Activated CD4-positive, alpha-beta memory T cell treated with anti-CD3 and anti-CD28 coated beads for 36 hours (primary cell): ENCODE results near the gene TNFAIP8. TPM values are rescaled to one million over a fixed set of nuclear protein-coding genes. Genes with fewer than 3 reads are reported as not detected.
"Not testable (repeated sequence)": the region's sequence is repeated elsewhere in the genome, so short reads cannot be mapped to it uniquely, and the experiment has no call there.

ENCODE experiments used
- CTCF ChIA-PET: fragments of 350-600 bp; sonication (Branson Sonifier 250); formaldehyde crosslinking; loops from one replicate; lab custom pipeline; 2021; ENCODE audit warnings: antibody characterized with exemption, inconsistent platforms; lab: Charles Lee
- POLR2A ChIA-PET: fragments of 350-600 bp; sonication (Branson Sonifier 250); formaldehyde crosslinking; loops from one replicate; lab custom pipeline; 2021; ENCODE audit warnings: antibody characterized with exemption; lab: Charles Lee
- DNase-seq: peaks from one replicate; pipeline ENCODE4 v3.0.0-alpha.2; 2020
- H3K27ac Mint-ChIP-seq: one replicate; pipeline ENCODE4 v1.8.0; 2021; ENCODE audit warnings: mixed read lengths
- H3K27me3 Mint-ChIP-seq: one replicate; pipeline ENCODE4 v1.8.0; 2021; ENCODE audit warnings: mixed read lengths
- H3K36me3 Mint-ChIP-seq: one replicate; pipeline ENCODE4 v1.8.0; 2021; ENCODE audit warnings: mixed read lengths
- H3K4me1 Mint-ChIP-seq: one replicate; pipeline ENCODE4 v1.8.0; 2021; ENCODE audit warnings: low read depth, mixed read lengths
- H3K4me3 Mint-ChIP-seq: one replicate; pipeline ENCODE4 v1.8.0; 2021; ENCODE audit warnings: mild to moderate bottlenecking, mixed read lengths
- H3K9me3 Mint-ChIP-seq: one replicate; pipeline ENCODE4 v1.8.0; 2021; ENCODE audit warnings: mixed read lengths
- intact Hi-C: fragments of 100-400 bp; cut with micrococcal nuclease; formaldehyde crosslinking; loops from one replicate; pipeline ENCODE4 v1.15.1; 2023
- total RNA-seq, 2 experiments: library from RNA; stranded (reverse); gene quantifications; one replicate each; pipeline ENCODE4 v1.2.3, GENCODE V29; 2021

Gene TNFAIP8
- total RNA-seq, 2 experiments from 2014 or later, result 153 to 159 TPM

DNA sequence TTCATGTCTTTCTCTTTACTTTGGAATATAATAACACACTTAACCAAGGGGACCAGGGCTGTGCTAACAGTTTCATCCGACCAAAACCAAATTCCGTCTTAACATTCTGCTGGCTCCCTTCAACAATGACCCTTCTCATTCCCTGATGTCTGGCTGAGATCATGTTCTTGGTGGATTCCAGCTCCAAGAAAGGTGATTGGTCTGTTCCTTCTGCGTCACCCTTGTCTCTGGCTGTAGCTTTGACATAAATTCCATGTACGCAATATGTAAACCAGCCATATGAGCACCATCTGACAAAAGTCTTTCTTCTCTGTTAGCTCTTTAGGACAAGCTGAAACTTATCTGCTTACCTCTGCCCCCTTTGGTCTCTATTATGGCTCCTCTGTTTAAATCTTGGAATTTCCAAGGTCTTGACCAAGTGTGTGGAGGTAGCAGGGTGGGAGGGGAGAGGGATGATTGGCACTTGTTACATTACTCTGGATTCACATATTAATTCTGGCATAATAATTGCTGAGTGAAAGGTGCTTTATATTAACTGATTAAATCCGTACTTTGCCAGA is 50.8 kb downstream of the TNFAIP8 start:
- Mint-ChIP-seq H3K27me3 (no peaks in the 10 kb centered on the region), H3K4me3 (no peak overlapping the region), H3K4me1 (peaks cover 41% of the 10 kb centered on the region), H3K36me3 (no peaks in the 10 kb centered on the region), H3K9me3 (no peaks in the 10 kb centered on the region), H3K27ac (no peak overlapping the region)
- CTCF ChIA-PET, result interaction anchor here (0.9 to 2.6 kb wide), 3 partner anchors 92 to 419 kb away, joined by 3 to 8 read pairs (median 3); partner anchors contain the start of gene DTWD2
- intact Hi-C loops, result no loop called here
- no peak for DNase-seq
- POLR2A ChIA-PET, result no interaction called here

DNA sequence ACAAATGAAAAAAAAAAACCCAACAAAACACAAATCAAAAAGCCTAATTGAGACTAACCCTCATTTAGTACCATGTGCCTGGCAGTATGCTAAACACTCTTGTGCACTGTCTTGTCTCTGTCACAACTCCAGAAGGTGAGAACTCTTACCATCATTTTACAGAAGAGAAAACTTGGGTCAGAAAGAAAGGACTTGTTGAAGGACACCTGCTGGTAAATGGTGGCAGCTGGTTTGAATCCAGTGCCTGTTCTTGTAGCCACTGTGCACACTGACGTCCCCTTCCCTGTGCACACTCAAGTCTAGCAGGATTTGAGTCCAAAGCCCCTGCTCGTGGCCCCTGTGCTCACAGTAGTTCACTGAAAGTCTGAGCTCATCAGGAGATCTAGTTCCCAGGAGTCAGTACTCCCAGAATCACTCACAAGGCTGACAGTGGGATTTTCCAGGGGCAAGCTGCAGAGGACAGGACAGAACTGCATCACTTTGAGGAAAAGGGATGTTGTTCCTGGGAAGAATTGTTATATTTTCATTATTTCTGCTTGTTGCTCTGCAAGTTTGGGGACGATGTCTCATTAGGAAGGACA is 53.5 kb downstream of the TNFAIP8 start:
- Mint-ChIP-seq H3K9me3 (no peaks in the 10 kb centered on the region), H3K27ac (no peak overlapping the region), H3K27me3 (no peaks in the 10 kb centered on the region), H3K4me3 (no peak overlapping the region), H3K4me1 (peaks cover 37% of the 10 kb centered on the region), H3K36me3 (no peaks in the 10 kb centered on the region)
- ChIA-PET POLR2A (interaction anchor here (0.8 kb wide), 2 partner anchors 14 to 53 kb away, joined by 3 read pairs; partner anchors contain the start of gene TNFAIP8), CTCF (interaction anchor here (0.7 to 6.2 kb wide), 11 partner anchors 19 to 421 kb away, joined by 3 to 143 read pairs (median 16); partner anchors contain the start of genes DTWD2 and TNFAIP8)
- intact Hi-C loops, result loop anchor here (1.0 kb wide), 1 partner anchor 94 kb away; no protein-coding TSS in a partner anchor
- peak; percentile 39 for DNase-seq

DNA sequence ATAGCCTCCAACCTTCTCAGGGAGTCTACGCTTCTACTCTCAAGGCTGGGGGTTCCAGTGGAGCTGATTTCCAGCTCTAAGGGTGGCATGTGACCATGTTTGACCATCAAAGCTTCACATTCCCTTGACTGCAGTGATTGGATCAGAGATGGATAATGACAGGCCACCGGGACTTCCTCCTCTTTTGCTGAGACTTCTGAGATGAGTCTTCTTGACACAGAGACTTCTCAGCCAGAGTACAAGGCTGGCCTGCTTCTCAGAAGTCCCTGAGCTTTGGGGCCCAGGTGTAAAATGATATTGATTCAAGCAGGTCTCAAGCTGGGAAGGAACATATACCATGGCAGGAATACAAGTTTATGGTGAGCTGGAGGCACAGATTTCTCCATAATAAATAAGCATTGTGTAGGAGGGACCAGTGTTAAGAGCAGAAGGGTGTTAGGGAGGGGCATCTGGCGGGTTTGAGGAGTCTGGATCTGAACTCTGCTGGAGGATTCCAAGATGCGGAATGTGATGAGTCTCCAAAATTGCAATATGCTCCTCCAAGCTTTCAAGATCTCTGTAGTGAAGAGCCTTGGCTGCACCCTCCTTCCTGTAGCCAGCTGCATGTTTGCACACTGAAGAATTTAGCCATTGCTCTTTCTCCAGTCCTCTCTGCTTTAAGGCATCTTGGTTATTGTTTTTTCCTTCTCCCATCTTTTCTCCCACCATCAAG is 54.8 kb downstream of the TNFAIP8 start:
- ChIA-PET POLR2A (interaction anchor here (1.1 to 1.4 kb wide), 2 partner anchors 66 to 340 kb away, joined by 3 read pairs; partner anchors contain the start of gene DMXL1), CTCF (interaction anchor here (0.6 to 6.2 kb wide), 35 partner anchors 9 to 533 kb away, joined by 3 to 143 read pairs (median 9); partner anchors contain the start of genes DTWD2 and TNFAIP8)
- Mint-ChIP-seq H3K27me3 (no peaks in the 10 kb centered on the region), H3K9me3 (no peaks in the 10 kb centered on the region), H3K4me3 (no peak overlapping the region), H3K4me1 (peaks cover 34% of the 10 kb centered on the region), H3K27ac (peak overlapping the region; percentile 31), H3K36me3 (no peaks in the 10 kb centered on the region)
- intact Hi-C loops, result loop anchor here (1.0 kb wide), 2 partner anchors 13 to 43 kb away; no protein-coding TSS in a partner anchor
- peak; percentile 20 for DNase-seq

DNA sequence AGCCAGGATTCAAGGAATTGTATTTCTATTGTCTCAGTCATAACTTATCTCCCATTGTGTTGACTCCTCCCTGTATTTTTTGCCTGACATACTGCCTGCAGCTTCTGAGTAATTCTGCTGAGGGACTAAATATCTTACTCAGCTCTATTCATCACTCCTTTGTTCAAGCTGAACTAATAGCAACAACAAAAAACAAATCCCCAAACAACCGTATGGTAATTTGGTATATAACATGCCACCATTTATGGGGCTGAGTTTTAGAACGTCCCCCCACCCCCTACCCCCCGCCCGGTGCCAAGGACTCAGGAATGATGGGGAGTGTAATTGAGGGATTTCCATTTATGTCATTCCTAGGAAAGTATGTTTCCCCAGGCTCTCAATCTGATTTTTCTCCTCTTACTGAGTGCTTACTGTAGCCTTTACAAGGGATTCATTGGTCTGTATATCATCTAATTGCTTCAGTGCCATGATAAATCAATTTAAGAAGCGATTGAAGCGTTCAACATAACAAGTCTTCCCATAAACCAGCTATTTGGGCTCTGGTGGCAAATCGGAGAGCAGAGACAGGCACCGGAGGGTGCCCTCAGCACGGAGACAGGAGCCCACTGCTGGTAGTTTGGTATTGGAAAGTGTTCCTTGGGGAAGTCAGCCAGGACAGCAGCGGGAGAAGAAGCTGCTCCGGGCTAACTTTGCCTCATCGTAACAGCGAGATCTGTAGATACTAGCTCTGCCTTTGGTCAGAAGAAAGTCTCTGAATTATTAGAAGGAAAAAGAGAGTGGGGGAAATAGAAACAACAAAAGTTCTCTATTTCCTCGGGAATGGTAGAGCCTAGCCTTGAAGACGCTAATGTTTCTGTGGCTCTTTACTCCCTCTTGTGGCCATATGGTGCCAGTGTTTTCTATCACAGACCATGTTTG is 55.8 kb downstream of the TNFAIP8 start:
- peak; percentile 55 for DNase-seq
- Mint-ChIP-seq H3K4me3 (peak overlapping the region; percentile 75), H3K27me3 (no peaks in the 10 kb centered on the region), H3K9me3 (no peaks in the 10 kb centered on the region), H3K27ac (peak overlapping the region; percentile 63), H3K36me3 (no peaks in the 10 kb centered on the region), H3K4me1 (peaks cover 34% of the 10 kb centered on the region)
- ChIA-PET CTCF (interaction anchor here (0.6 to 6.2 kb wide), 65 partner anchors 10 to 1059 kb away, joined by 3 to 143 read pairs (median 6); partner anchors contain the start of genes DTWD2, HSD17B4 and TNFAIP8), POLR2A (interaction anchor here (0.8 to 1.4 kb wide), 5 partner anchors 34 to 341 kb away, joined by 3 to 5 read pairs (median 3); partner anchors contain the start of gene DMXL1)
- intact Hi-C loops, result loop anchor here (1.0 kb wide), 5 partner anchors 44 to 423 kb away; partner anchors contain the start of gene DTWD2

DNA sequence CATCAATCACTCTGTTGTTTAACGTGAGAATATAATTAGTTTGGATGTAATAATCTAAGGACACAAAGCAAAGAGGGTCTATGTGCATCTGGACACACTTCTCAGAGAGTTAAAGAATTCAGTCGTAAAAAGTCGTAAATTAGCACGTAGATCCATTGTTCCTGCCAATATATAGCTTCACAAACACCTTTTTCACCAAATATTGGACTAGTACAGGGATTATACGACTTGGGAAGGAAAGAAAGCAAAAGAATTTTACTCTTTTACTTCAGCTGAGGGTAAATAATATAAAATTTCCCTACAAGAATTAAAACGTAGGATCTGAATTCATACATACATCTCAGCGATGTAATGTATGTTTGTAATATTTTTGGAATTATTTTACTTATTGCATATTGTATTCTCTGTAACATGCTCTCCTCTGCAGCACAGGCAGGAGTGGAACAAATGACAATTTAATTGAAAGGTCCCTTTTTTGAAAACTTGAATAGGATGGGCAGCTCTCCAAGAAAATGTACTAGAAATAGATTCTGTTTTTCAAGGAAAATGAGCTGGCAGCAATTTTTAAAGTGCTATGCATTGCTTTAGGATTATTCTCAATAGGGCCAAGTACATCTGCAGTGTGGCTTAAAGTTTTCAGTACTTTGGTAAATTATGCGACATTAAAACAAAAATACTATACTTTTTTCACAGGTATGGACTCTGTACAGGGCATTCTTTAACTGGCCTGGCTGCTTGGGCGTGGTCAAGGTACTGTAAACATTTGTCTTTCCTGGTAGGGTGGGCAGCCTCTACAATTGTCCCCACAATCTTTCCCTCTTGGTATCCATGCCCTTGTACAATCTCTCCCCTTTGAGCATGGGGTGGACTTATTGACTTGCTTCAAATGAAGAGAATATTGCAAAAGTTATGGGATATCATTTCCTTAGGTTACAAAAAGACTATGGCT is 56.7 kb downstream of the TNFAIP8 start:
- Mint-ChIP-seq H3K4me1 (peaks cover 34% of the 10 kb centered on the region), H3K27me3 (no peaks in the 10 kb centered on the region), H3K36me3 (no peaks in the 10 kb centered on the region), H3K9me3 (no peaks in the 10 kb centered on the region), H3K27ac (no peak overlapping the region), H3K4me3 (peak overlapping the region; percentile 75)
- intact Hi-C loops, result loop anchor here (1.0 kb wide), 5 partner anchors 144 to 424 kb away; partner anchors contain the start of gene DTWD2
- ChIA-PET CTCF (interaction anchor here (0.6 to 6.2 kb wide), 66 partner anchors 10 to 1058 kb away, joined by 3 to 143 read pairs (median 5); partner anchors contain the start of genes DMXL1, DTWD2, HSD17B4 and TNFAIP8), POLR2A (interaction anchor here (0.8 to 1.3 kb wide), 4 partner anchors 35 to 97 kb away, joined by 3 to 5 read pairs (median 3); no protein-coding TSS in a partner anchor)
- no peak for DNase-seq

DNA sequence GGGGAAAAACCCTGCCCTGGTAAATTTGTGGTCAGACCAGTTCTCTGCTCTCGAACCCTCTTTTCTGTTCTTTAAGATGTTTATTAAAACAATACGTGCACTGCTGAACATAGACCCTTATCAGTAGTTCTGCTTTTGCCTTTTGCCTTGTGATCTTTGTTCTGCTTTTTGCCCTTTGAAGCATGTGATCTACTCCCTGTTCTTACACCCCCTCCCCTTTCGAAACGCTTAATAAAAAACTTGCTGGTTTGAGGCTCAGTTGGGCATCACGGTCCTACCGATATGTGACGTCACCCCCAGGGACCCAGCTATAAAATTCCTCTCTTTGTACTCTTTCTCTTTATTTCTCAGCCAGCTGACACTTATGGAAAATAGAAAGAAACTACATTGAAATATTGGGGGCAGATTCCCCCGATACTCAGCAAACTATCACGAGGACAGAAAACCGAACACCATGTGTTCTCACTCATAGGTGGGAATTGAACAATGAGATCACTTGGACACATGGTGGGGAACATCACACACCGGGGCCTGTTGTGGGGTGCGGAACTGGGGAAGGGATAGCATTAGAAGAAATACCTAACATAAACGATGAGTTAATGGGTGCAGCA is 58.4 kb downstream of the TNFAIP8 start:
- POLR2A ChIA-PET, H3K27ac Mint-ChIP-seq, intact Hi-C loops, H3K27me3 Mint-ChIP-seq, H3K4me3 Mint-ChIP-seq, H3K9me3 Mint-ChIP-seq, H3K36me3 Mint-ChIP-seq, DNase-seq: not testable (repeated sequence)
- peaks cover 39% of the 10 kb centered on the region for H3K4me1 Mint-ChIP-seq
- CTCF ChIA-PET, result interaction anchor here (0.6 to 6.2 kb wide), 4 partner anchors 20 to 426 kb away, joined by 3 to 143 read pairs (median 16); partner anchors contain the start of gene DTWD2

DNA sequence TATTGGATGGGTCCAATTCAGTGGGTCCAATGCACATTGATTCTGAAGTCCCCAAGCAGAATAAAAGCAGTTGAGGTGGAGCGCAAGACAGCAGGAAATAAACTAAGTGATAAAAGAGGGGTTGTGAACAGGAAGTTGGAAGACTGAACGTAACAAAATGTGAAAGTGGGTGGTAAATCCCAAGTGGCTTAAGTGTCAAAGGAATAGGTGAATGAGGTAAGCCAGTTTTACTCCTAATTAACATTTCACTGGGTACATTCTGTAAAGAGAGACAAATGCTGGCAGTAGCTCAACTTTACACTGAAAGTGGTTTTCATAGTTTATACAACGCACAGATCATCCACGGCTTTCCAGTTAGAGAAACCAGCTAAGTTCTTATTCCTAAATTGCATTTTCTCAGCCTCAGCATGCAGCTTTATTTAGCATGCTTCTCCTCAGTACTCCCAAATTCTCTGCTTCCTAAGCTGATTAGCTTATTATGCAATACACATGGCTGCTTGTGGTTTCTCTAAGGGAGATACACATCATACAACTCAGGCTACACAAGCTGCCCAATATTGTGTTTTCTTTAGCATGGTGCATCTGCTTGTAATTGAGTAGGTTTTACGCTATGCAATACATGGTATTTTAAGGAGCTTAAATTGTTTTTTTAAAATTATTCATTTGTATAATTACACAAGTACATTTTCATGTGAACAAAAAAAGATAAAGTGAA is 62.2 kb downstream of the TNFAIP8 start:
- Mint-ChIP-seq H3K36me3 (no peaks in the 10 kb centered on the region), H3K4me1 (peaks cover 10% of the 10 kb centered on the region), H3K4me3 (no peak overlapping the region), H3K27ac (no peak overlapping the region), H3K9me3 (no peaks in the 10 kb centered on the region), H3K27me3 (peaks cover 2% of the 10 kb centered on the region)
- no peak for DNase-seq
- ChIA-PET POLR2A (no interaction called here), CTCF (interaction anchor here (0.6 to 3.2 kb wide), 3 partner anchors 17 to 429 kb away, joined by 3 to 19 read pairs (median 4); partner anchors contain the start of gene DTWD2)
- intact Hi-C loops, result no loop called here

DNA sequence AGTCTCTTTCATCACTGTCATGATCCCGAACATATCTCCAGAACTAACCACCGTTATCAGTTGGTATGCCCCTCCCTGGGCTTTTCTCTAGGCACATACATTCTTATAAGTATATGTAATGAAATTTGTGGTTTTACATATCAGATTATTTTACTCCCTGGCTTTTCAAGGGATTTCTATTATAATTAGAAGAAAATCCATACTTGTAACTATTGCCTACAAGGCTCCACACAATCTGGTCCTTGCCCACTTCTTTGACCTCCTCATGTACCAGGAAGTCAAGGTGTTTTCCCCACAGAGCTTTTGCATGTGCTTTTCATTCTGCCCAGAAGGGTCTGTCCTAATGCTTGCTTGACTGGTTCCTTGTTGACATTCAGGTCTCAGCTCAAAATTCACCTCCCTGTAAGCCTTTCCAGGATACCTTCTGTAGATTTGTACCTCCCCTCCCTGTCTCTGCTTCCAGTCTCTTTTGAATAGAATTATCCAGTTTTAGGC is 62.8 kb downstream of the TNFAIP8 start:
- Mint-ChIP-seq H3K36me3 (no peaks in the 10 kb centered on the region), H3K4me1 (peaks cover 10% of the 10 kb centered on the region), H3K27me3 (peaks cover 2% of the 10 kb centered on the region), H3K4me3 (no peak overlapping the region), H3K9me3 (no peaks in the 10 kb centered on the region), H3K27ac (no peak overlapping the region)
- intact Hi-C loops, result no loop called here
- POLR2A ChIA-PET, result no interaction called here
- CTCF ChIA-PET, result interaction anchor here (0.6 to 3.2 kb wide), 3 partner anchors 16 to 430 kb away, joined by 3 to 19 read pairs (median 4); partner anchors contain the start of gene DTWD2
- DNase-seq, result no peak

DNA sequence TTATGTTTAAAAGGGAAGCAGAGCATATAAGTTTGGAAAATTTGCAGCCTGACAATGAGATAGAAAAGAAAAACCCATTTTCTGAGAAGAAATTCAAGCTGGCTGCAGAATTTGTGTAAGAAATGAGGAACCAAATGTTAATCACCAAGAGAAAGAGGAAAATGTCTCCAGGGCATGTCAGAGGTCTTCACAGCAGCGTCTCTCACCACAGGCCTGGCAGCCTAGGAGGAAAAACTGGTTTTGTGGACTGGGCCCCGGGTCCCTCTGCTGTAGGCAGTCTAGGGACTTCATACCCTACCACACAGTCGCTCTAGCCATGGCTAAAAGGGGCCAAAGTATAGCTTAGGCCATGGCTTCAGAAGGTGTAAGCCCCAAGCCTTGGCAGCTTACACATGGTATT is 64.3 kb downstream of the TNFAIP8 start:
- ChIA-PET CTCF (no interaction called here), POLR2A (no interaction called here)
- no peaks in the 10 kb centered on the region for H3K9me3 Mint-ChIP-seq
- H3K27ac Mint-ChIP-seq, result no peak overlapping the region
- intact Hi-C loops, result no loop called here
- no peaks in the 10 kb centered on the region for H3K36me3 Mint-ChIP-seq
- H3K27me3 Mint-ChIP-seq, result peaks cover 2% of the 10 kb centered on the region
- DNase-seq, result no peak
- H3K4me3 Mint-ChIP-seq, result no peak overlapping the region
- peaks cover 10% of the 10 kb centered on the region for H3K4me1 Mint-ChIP-seq
